Stimulated activated CD8-positive, alpha-beta memory T cell treated with anti-CD3 and anti-CD28 coated beads, Interleukin-4, amount 100 ng/mL, for 1 hour (primary cell): Measurements from ENCODE around the gene KLHL20.
"Not testable (repeated sequence)": the region's sequence is repeated elsewhere in the genome, so short reads cannot be mapped to it uniquely, and the experiment has no call there.

Experiments
- DNase-seq, 2 donors: peaks; one replicate each; pipeline ENCODE4 v3.0.0-alpha.2; 2020; ENCODE audit warnings: low read depth in 2 of 2, low spot score in 1 of 2

Gene KLHL20

GRCh38 chr1:173753830-173754229 lies 39.0 kb downstream of the KLHL20 start:
- DNase-seq = no peak

DNA sequence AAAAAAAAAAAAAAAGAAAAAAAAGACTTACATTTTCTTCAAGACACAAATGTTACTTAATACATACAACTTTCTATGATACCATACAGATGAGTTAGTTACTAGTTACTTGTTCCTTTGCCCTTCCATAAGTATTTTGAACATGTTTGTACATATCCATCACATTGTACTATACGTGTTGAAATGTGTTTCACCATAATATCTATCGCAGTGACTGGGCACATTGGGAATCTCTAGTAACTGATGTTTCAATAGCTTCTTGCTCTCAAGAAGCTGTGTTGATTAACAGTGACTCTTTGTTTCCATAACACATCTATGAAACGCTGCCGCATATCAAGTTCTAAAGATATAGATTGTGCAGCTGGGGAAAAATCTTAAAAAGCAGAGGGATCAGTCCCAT lies 42.9 kb downstream of the KLHL20 start:
- no peak for DNase-seq

DNA sequence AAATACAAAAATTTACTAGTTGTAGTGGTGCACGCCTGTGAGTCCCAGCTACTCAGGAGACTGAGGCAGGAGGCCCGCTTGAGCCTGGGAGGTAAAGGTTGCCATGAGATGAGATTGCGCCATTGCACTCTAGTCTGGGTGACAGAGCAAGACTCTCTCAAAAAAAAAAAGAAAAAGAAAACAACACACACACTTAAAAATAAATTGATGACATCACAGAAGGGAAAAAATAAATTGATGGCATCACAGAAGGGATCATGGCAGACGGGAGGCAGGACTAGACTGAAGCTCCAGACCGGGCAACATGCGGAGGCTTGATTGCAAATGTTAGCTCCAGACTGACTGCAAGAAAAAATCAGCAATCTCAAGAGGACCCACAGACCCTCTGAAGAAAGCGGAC lies 43.3 kb downstream of the KLHL20 start:
- DNase-seq = no peak

DNA sequence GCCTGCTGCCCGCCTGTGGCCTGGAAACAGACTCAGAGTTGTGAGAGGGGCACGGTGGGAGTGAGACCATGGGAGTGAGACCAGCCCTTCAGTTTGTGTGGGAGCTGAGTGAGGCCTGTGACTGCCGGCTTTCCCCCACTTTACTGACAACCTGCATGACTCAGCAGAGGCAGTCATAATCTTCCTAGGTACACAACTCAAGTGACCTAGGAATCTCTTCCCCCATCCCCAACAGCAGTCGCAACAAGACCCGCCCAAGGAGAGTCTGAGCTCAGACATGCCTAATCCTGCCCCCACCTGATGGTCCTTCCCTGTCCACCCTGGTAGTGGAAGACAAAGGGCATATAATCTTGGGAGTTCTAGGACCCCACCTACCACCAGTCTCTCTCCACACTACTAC lies 44.2 kb downstream of the KLHL20 start:
- no peak for DNase-seq

DNA sequence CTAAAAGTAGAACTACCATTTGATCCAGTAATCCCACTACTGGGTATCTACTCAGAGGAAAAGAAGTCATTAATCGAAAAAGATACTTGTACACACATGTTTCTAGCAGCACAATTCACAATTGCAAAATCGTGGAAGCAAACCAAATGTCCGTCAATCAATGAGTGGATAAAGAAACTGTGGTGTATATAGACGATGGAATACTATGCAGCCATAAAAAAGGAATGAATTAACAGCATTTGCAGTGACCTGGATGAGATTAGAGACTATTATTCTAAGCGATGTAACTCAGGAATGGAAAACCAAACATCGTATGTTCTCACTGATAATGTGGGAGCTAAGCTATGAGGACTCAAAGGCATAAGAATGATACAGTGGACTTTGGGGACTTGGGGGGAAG lies 49.5 kb downstream of the KLHL20 start:
- DNase-seq = not testable (repeated sequence)

- no peak for DNase-seq
Measured at GRCh38 chr1:173768206-173768605, 53.4 kb downstream of the KLHL20 start.

- DNase-seq = no peak
Measured at GRCh38 chr1:173768827-173769226, 54.0 kb downstream of the KLHL20 start.

DNA sequence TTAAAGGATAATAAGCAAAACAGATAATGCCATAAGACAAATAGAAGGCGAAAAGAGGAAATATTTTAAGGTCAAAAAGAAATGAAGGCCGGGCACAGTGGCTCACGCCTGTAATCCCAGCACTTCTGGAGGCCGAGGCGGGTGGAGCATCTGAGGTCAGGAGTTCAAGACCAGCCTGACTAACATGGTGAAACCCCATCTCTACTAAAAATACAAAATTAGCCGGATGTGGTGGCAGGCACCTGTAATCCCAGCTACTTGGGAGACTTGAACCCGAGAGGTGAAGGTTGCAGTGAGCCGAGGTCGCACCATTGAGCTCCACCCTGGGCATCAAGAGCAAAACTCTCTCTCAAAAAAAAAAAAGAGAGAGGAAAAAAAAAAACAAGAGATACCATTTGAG lies 55.5 kb downstream of the KLHL20 start:
- DNase-seq = not testable (repeated sequence)

DNA sequence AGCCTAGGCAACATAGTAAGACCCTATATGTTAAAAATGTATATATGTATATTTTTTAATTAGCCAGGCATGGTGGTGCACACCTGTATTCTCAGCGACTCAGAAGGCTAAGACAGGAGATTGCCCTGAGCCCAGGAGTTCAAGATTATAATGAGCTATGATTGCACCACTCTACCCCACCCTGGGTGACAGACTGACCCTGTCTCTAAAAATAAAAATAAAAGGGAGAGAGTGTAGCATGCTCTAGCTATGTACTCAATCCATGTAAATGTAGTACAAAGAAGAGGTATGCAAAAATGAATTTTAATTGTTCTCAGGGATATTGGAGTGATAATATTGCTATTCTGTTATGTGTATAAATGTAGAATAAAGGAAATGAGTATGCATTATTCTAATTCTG lies 56.8 kb downstream of the KLHL20 start:
- DNase-seq = no peak

- no peak for DNase-seq
Measured at GRCh38 chr1:173775578-173776226, 60.9 kb downstream of the KLHL20 start.

DNA sequence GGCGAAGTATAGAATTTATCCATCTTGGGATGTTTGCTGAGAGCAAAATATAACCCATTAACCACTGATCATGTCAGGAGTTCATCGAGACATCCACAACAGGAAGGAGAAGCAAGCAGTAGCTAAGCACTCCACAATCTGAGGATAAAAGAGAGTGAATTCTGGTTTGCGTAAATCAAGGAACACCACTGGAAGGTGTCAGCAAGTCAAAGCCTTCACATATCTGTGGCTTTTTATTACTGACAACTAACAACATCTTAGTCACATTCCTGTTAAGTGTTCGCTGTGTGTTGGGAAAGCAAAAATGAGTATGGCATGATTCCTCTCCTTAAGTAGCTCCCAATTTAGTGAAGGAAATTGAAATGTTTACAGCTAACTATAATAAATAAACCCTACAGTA lies 65.2 kb downstream of the KLHL20 start:
- DNase-seq = no peak

- DNase-seq = no peak
Measured at GRCh38 chr1:173784997-173785396, 70.2 kb downstream of the KLHL20 start.

DNA sequence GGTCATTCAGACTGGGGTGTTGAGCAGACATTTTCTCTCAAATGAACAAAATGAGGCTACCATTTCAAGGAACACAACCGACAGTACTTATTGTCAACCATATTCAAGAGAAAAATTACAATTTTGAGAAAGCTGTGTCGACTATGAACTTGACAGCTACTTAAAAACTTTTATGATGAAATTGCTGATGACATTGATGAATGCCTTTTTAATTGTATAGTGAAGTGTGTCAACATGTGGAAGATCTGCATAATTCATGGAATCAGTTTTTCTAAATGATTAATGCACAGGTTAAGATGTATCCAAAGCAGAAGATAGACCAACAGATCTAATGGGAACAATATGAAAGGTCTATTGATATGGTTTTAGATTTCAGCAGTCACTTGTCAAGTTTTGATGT lies 75.1 kb downstream of the KLHL20 start:
- no peak for DNase-seq

DNA sequence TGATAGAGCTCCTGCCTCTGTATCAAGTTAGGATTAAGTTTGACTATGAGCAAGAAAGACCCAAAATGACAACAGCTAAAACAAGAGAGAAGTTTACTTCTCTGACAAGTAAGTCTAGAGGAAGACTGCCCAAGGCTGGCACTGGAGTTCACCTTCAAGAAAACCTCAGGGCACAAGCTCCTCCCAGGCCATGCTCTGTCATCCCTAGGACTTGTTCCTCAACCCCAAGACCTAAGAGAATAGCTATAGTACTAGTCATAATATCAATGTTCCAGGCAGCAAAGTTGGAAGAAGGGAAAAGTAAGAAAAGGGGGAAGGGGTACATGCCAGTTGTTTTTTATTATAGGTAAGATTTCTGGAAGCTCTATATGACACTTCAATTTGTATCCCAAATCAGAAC lies 83.3 kb downstream of the KLHL20 start:
- no peak for DNase-seq

GRCh38 chr1:173799995-173800394 lies 85.2 kb downstream of the KLHL20 start:
- DNase-seq = not testable (repeated sequence)

- no peak for DNase-seq
Measured at GRCh38 chr1:173802961-173803360, 88.2 kb downstream of the KLHL20 start.

GRCh38 chr1:173813654-173814053 lies 98.9 kb downstream of the KLHL20 start:
- not testable (repeated sequence) for DNase-seq

DNA sequence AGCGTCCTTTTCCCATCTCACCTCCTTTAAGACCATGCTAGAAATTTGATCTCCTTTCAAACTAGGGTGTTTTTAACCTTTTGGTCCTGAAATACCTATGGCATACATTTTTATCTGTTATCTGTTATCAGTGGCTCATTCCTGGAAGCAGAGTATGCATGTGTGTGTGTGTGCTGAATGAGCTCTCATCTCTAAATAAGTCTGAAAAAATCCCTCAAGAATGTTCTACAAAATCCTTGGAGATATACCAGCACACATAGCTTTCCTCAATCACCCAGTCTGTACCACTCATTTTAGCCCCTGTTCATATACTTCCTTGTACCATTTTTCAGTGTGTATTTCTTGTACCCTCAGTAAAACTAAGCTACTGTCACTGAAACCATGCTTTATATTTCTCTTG lies 103.7 kb downstream of the KLHL20 start:
- no peak for DNase-seq

- no peak for DNase-seq
Measured at GRCh38 chr1:173821680-173822079, 106.9 kb downstream of the KLHL20 start.

DNA sequence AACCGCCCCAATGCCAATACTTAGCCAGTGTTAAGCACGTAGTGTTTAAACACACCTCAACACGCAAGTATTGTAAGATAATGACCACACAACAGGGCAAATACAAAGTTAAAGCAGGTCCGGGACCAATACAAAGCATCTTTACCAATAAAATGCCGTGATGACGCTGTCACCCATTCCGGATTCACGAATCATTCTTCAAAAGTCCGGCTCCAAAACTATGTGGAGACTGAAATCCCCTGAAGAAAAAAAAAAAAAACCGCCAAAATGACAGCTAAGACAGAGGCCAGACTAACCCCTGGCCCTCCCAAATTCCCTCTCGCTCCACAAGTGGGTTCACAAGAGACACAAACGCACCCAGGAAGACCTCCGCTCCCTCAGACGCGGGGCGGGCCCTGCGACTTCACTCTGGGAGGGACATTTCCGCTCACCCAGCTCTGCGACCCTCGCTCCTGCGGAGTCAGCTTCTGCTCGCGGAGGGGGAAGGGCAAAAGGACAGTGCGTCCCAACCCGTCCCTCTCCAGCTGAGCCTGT lies 109.1 kb downstream of the KLHL20 start:
- no peak for DNase-seq

DNA sequence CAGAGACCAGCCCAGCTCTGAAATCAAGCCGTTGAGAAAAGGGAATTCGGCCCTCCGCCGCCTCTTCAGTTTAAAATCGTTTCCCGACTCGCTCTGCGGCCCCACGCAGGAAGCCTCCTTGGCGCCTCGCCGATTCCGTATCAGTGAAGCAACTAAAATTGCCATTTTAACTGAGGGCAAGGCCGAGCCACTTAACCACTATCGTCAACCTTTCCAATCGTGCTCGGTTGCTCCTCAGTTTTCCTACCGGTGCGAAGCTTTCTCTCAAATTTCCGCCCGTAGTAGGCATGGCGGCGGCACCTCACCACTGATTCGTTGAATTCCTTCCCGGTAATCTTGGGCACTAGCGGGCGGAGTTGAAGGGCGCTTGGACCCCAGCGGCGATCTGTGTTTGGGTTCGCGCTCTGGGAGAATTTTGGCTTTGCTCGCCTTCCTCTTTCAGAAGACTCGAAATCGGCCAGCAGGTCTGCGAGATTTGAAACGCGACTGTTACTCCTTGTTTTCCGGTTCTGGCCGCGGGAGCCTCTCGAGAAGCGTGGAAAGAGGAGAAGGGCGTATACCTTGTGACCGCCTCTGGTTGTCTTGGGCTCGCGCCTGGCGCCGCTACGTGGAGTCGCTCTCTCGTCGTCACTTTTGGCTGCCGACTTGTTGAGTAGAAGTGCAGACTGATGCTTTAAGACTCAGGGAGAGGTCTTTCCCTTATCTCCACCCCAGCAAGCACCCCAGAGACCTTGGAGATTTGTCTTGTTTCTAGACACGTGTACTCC lies 109.7 kb downstream of the KLHL20 start, which contains the start of the genes CENPL and DARS2:
CENPL (minus strand) TSS at position 569 of the 767 bp plus-strand sequence. CDS start 13,584 bp downstream, outside the sequence.
DARS2 (plus strand) TSS at position 359 of the 767 bp plus-strand sequence. CDS start 557 bp downstream, outside the sequence.
- peak; percentile 63 to 83 for DNase-seq

DNA sequence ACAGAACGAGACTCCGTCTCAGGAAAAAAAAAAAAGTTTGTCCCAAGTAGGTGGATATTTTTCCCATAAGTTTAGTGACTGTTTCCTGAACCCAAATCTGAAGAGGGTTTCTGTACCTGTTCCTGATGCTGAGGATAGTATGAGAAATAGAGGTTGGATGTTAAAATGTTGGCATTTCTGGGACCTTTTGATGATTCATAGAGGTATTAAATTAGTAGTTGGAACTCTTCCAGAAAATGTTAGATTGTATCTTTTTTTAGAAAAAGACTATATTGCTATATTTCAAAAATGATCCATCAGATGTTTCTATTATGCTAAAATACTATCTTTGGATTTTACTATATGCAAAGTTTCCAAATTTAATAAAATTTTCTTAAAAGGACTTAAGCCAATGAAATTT lies 112.8 kb downstream of the KLHL20 start:
- no peak for DNase-seq
